SK-N-MC (cell line): ENCODE data around the gene MOK.

Experiments
- DNase-seq: peaks from one replicate; pipeline ENCODE4 v3.0.0-alpha.2; 2011; ENCODE audit warnings: low read depth, low spot score
- H3K27ac ChIP-seq: fragments of 200-600 bp; sonication (generic); 2 replicates; pipeline ENCODE4 v1.5.1; 2016; ENCODE audit warnings: mixed run types
- H3K36me3 ChIP-seq: fragments of 200-600 bp; sonication (generic); 2 replicates; pipeline ENCODE4 v1.6.1; 2017; ENCODE audit warnings: antibody characterized with exemption, low read length, mixed read lengths; ENCODE audit not compliant: insufficient read depth
- H3K4me3 ChIP-seq: fragments of 200-600 bp; sonication (generic); 2 replicates; pipeline ENCODE4 v1.5.1; 2016
- H3K9ac ChIP-seq: fragments of 200-600 bp; sonication (generic); 2 replicates; pipeline ENCODE4 v1.8.0; 2017; ENCODE audit warnings: mixed run types, mixed read lengths; ENCODE audit not compliant: insufficient read length
- H3K9me3 ChIP-seq: fragments of 200-600 bp; sonication (generic); 2 replicates; pipeline ENCODE4 v1.6.1; 2017; ENCODE audit warnings: low read depth, mild to moderate bottlenecking, antibody characterized with exemption, low read length, moderate library complexity, mixed read lengths
- EZH2 ChIP-seq: fragments of 200-600 bp; sonication (generic); IDR thresholded peaks from one replicate; pipeline ENCODE4 v1.6.1; 2017; ENCODE audit warnings: antibody characterized with exemption
- FOXP2 ChIP-seq: optimal IDR thresholded peaks from 2 replicates; pipeline ENCODE3; 2011; ENCODE audit warnings: mild to moderate bottlenecking, moderate library complexity; ENCODE audit not compliant: insufficient read depth; ENCODE audit errors: extremely low read length, control extremely low read depth
- POLR2AphosphoS5 ChIP-seq: IDR thresholded peaks from 2 replicates; pipeline ENCODE4 v1.6.1; 2012; ENCODE audit warnings: mild to moderate bottlenecking, low read depth, low read length, borderline replicate concordance

Gene MOK

GRCh38 chr14:102213984-102214658, 90.8 kb downstream of the MOK start:
- no peak overlapping the region for H3K4me3 ChIP-seq
- peak overlapping the region; percentile 29; the same call in 1 of the 2 replicates for H3K27ac ChIP-seq
- peaks cover 9% of the 10 kb centered on the region for H3K36me3 ChIP-seq
- DNase-seq: no peak
- H3K9me3 ChIP-seq: no peaks in the 10 kb centered on the region
- no peak overlapping the region for H3K9ac ChIP-seq
- no peak for TF ChIP-seq FOXP2
- TF ChIP-seq EZH2: no peak
- no peak for TF ChIP-seq POLR2AphosphoS5

GRCh38 chr14:102213470-102213869, 91.5 kb downstream of the MOK start:
- no peaks in the 10 kb centered on the region for H3K9me3 ChIP-seq
- TF ChIP-seq EZH2: no peak
- TF ChIP-seq FOXP2: no peak
- no peak for TF ChIP-seq POLR2AphosphoS5

GRCh38 chr14:102212845-102213244, 92.1 kb downstream of the MOK start:
- Histone ChIP-seq H3K36me3 (peaks cover 13% of the 10 kb centered on the region), H3K4me3 (no peak overlapping the region), H3K9me3 (no peaks in the 10 kb centered on the region), H3K27ac (peak overlapping the region; percentile 85), H3K9ac (no peak overlapping the region)
- TF ChIP-seq EZH2: no peak
- DNase-seq: no peak

More at GRCh38 chr14:102213470-102213869, 91.5 kb downstream of the MOK start:
- peak overlapping the region; percentile 85 for H3K27ac ChIP-seq
- H3K36me3 ChIP-seq: peaks cover 13% of the 10 kb centered on the region
- no peak for DNase-seq
- H3K9ac ChIP-seq: no peak overlapping the region
- H3K4me3 ChIP-seq: no peak overlapping the region

GRCh38 chr14:102212356-102212755, 92.6 kb downstream of the MOK start:
- Histone ChIP-seq H3K27ac (no peak overlapping the region), H3K9me3 (no peaks in the 10 kb centered on the region), H3K9ac (no peak overlapping the region), H3K36me3 (peaks cover 13% of the 10 kb centered on the region), H3K4me3 (no peak overlapping the region)
- no peak for DNase-seq
- TF ChIP-seq FOXP2: no peak
- TF ChIP-seq EZH2: no peak
- TF ChIP-seq POLR2AphosphoS5: no peak

- no peak for DNase-seq
- TF ChIP-seq FOXP2: no peak
- no peak for TF ChIP-seq POLR2AphosphoS5
- no peak for TF ChIP-seq EZH2
- H3K36me3 ChIP-seq: peaks cover 13% of the 10 kb centered on the region
- H3K9ac ChIP-seq: no peak overlapping the region
- no peak overlapping the region for H3K27ac ChIP-seq
- no peaks in the 10 kb centered on the region for H3K9me3 ChIP-seq
- H3K4me3 ChIP-seq: no peak overlapping the region
These were observed 93.7 kb downstream of the MOK start for GRCh38 chr14:102211240-102211639.

GRCh38 chr14:102210421-102211042, 94.4 kb downstream of the MOK start:
- DNase-seq: no peak
- no peak overlapping the region for H3K9ac ChIP-seq
- TF ChIP-seq POLR2AphosphoS5 (no peak), EZH2 (no peak)

GRCh38 chr14:102209224-102209966, 95.6 kb downstream of the MOK start:
- Histone ChIP-seq H3K9ac (no peak overlapping the region), H3K27ac (0 out of 2 replicates have a peak overlapping the region, but pooled peaks have one; percentile 42), H3K9me3 (no peaks in the 10 kb centered on the region), H3K36me3 (peaks cover 26% of the 10 kb centered on the region), H3K4me3 (no peak overlapping the region)
- no peak for TF ChIP-seq EZH2
- TF ChIP-seq POLR2AphosphoS5: no peak
- TF ChIP-seq FOXP2: no peak
- no peak for DNase-seq

More at GRCh38 chr14:102210421-102211042, 94.4 kb downstream of the MOK start:
- Histone ChIP-seq H3K4me3 (no peak overlapping the region), H3K9me3 (no peaks in the 10 kb centered on the region), H3K27ac (no peak overlapping the region), H3K36me3 (peaks cover 14% of the 10 kb centered on the region)

- Histone ChIP-seq H3K36me3 (peaks cover 28% of the 10 kb centered on the region), H3K4me3 (no peak overlapping the region), H3K27ac (no peak overlapping the region), H3K9me3 (no peaks in the 10 kb centered on the region), H3K9ac (no peak overlapping the region)
- DNase-seq: no peak
- TF ChIP-seq FOXP2: no peak
- no peak for TF ChIP-seq POLR2AphosphoS5
- TF ChIP-seq EZH2: no peak
These were observed 96.2 kb downstream of the MOK start for GRCh38 chr14:102208741-102209140.
